EL (cell line): Measurements from ENCODE around the gene PRR15.

ENCODE experiments used
- DNase-seq: peaks from one replicate; pipeline ENCODE4 v3.0.0-alpha.2; 2016

PRR15 gene

GRCh38 chr7:29611941-29612544 lies 48.4 kb downstream of the PRR15 start:
- DNase-seq, result no peak

DNA sequence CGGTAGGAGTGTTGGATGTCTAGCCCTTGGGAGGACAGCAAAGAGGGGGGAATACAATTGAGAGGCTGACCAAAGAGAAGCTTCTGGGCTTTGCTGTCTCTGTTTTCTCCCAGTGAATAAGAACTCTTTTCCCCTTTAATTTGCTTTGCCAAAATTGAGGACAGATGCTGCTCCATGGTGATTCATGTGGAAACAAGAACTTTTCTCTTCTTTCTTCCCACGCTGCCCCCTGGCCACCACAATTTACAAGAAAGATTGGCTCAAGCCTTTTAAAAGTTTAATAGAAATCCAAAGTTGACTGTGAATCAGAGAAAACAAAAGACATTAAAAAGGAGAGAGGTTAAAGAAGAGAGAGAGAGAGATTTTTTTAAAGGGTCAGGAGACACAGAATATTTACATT lies 49.0 kb downstream of the PRR15 start:
- peak; percentile 42 for DNase-seq

- DNase-seq, result no peak
These were observed 49.5 kb downstream of the PRR15 start for GRCh38 chr7:29613100-29613499.

DNA sequence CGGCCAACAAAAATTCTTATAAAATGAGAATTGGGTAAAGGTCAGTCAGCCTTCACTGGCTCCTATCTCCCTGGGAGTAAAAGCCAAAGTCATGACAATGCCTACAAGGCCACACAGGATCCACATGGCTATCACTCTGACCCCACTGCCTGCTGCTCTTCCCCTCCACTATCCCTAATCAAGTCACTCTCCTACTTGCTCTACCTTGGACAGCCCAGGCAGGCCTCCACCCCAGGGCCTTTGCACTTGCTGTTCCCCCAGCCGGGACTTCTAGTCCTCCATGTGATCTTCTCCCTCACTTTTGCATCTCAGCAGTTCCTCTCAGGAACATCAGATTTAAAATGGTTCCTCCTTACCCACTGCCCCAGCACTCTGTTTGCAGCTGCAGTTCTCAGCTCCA lies 50.6 kb downstream of the PRR15 start:
- no peak for DNase-seq
